ENCODE data around the gene LETM1.

LETM1 gene

GRCh38 chr4:1793496-1793840 lies 62.5 kb downstream of the LETM1 start:
- H3K4me3 Mint-ChIP-seq, result no peak overlapping the region
- H3K9me3 Mint-ChIP-seq, result no peaks in the 10 kb centered on the region
- peaks cover 7% of the 10 kb centered on the region for H3K27me3 Mint-ChIP-seq
- H3K36me3 Mint-ChIP-seq, result no peaks in the 10 kb centered on the region
- H3K27ac Mint-ChIP-seq, result no peak overlapping the region
- H3K4me1 Mint-ChIP-seq, result no peaks in the 10 kb centered on the region

GRCh38 chr4:1792832-1793495 lies 63.0 kb downstream of the LETM1 start, which contains the start of gene FGFR3:
Gene FGFR3, plus strand, starts transcription at chr4:1793293. Its CDS starts 642 bp downstream, at chr4:1793935.
- peaks cover 7% of the 10 kb centered on the region for H3K27me3 Mint-ChIP-seq
- H3K27ac Mint-ChIP-seq, result no peak within 1 kb of the TSS
- peak within 1 kb of the TSS; percentile 59 for H3K4me3 Mint-ChIP-seq
- no peaks in the 10 kb centered on the region for H3K36me3 Mint-ChIP-seq
- no peaks in the 10 kb centered on the region for H3K4me1 Mint-ChIP-seq
- H3K9me3 Mint-ChIP-seq, result no peaks in the 10 kb centered on the region

- Mint-ChIP-seq H3K27me3 (peaks cover 7% of the 10 kb centered on the region), H3K4me3 (peak overlapping the region; percentile 59), H3K9me3 (no peaks in the 10 kb centered on the region), H3K36me3 (no peaks in the 10 kb centered on the region), H3K4me1 (no peaks in the 10 kb centered on the region), H3K27ac (no peak overlapping the region)
Observed at GRCh38 chr4:1792158-1792831, 63.7 kb downstream of the LETM1 start.

GRCh38 chr4:1790005-1790404 lies 66.0 kb downstream of the LETM1 start:
- Mint-ChIP-seq H3K4me3 (no peak overlapping the region), H3K9me3 (no peaks in the 10 kb centered on the region), H3K36me3 (no peaks in the 10 kb centered on the region), H3K27ac (no peak overlapping the region), H3K27me3 (no peaks in the 10 kb centered on the region), H3K4me1 (no peaks in the 10 kb centered on the region)

- Mint-ChIP-seq H3K4me1 (no peaks in the 10 kb centered on the region), H3K36me3 (no peaks in the 10 kb centered on the region), H3K4me3 (no peak overlapping the region), H3K27me3 (no peaks in the 10 kb centered on the region), H3K9me3 (no peaks in the 10 kb centered on the region), H3K27ac (no peak overlapping the region)
Observed at GRCh38 chr4:1789552-1789951, 66.4 kb downstream of the LETM1 start.

GRCh38 chr4:1788254-1788973 lies 67.5 kb downstream of the LETM1 start:
- Mint-ChIP-seq H3K36me3 (no peaks in the 10 kb centered on the region), H3K4me1 (no peaks in the 10 kb centered on the region), H3K9me3 (no peaks in the 10 kb centered on the region), H3K4me3 (no peak overlapping the region), H3K27me3 (no peaks in the 10 kb centered on the region), H3K27ac (no peak overlapping the region)

GRCh38 chr4:1787411-1788077 lies 68.4 kb downstream of the LETM1 start:
- Mint-ChIP-seq H3K9me3 (no peaks in the 10 kb centered on the region), H3K36me3 (no peaks in the 10 kb centered on the region), H3K27ac (no peak overlapping the region), H3K27me3 (no peaks in the 10 kb centered on the region), H3K4me3 (no peak overlapping the region), H3K4me1 (no peaks in the 10 kb centered on the region)

GRCh38 chr4:1786544-1787362 lies 69.2 kb downstream of the LETM1 start:
- Mint-ChIP-seq H3K4me3 (no peak overlapping the region), H3K4me1 (no peaks in the 10 kb centered on the region), H3K36me3 (no peaks in the 10 kb centered on the region), H3K27ac (no peak overlapping the region), H3K27me3 (no peaks in the 10 kb centered on the region), H3K9me3 (no peaks in the 10 kb centered on the region)

- H3K27ac Mint-ChIP-seq, result no peak overlapping the region
- no peaks in the 10 kb centered on the region for H3K36me3 Mint-ChIP-seq
- H3K4me3 Mint-ChIP-seq, result no peak overlapping the region
- H3K4me1 Mint-ChIP-seq, result no peaks in the 10 kb centered on the region
- no peaks in the 10 kb centered on the region for H3K27me3 Mint-ChIP-seq
- H3K9me3 Mint-ChIP-seq, result no peaks in the 10 kb centered on the region
Observed at GRCh38 chr4:1785592-1785991, 70.4 kb downstream of the LETM1 start.

- no peaks in the 10 kb centered on the region for H3K36me3 Mint-ChIP-seq
- H3K27ac Mint-ChIP-seq, result no peak overlapping the region
- H3K27me3 Mint-ChIP-seq, result no peaks in the 10 kb centered on the region
- no peaks in the 10 kb centered on the region for H3K4me1 Mint-ChIP-seq
- no peak overlapping the region for H3K4me3 Mint-ChIP-seq
- no peaks in the 10 kb centered on the region for H3K9me3 Mint-ChIP-seq
Observed at GRCh38 chr4:1784789-1785591, 71.0 kb downstream of the LETM1 start.

GRCh38 chr4:1784395-1784788 lies 71.6 kb downstream of the LETM1 start:
- Mint-ChIP-seq H3K27ac (no peak overlapping the region), H3K9me3 (no peaks in the 10 kb centered on the region), H3K27me3 (no peaks in the 10 kb centered on the region), H3K36me3 (no peaks in the 10 kb centered on the region), H3K4me1 (no peaks in the 10 kb centered on the region), H3K4me3 (no peak overlapping the region)

- Mint-ChIP-seq H3K4me1 (no peaks in the 10 kb centered on the region), H3K27ac (no peak overlapping the region), H3K4me3 (no peak overlapping the region), H3K27me3 (no peaks in the 10 kb centered on the region), H3K9me3 (no peaks in the 10 kb centered on the region), H3K36me3 (no peaks in the 10 kb centered on the region)
Observed at GRCh38 chr4:1783970-1784369, 72.0 kb downstream of the LETM1 start.

GRCh38 chr4:1783015-1783414 lies 72.9 kb downstream of the LETM1 start:
- H3K4me1 Mint-ChIP-seq, result no peaks in the 10 kb centered on the region
- H3K27me3 Mint-ChIP-seq, result no peaks in the 10 kb centered on the region
- no peaks in the 10 kb centered on the region for H3K9me3 Mint-ChIP-seq
- no peak overlapping the region for H3K27ac Mint-ChIP-seq
- H3K4me3 Mint-ChIP-seq, result no peak overlapping the region
- no peaks in the 10 kb centered on the region for H3K36me3 Mint-ChIP-seq

- H3K4me3 Mint-ChIP-seq, result no peak overlapping the region
- H3K27me3 Mint-ChIP-seq, result no peaks in the 10 kb centered on the region
- no peaks in the 10 kb centered on the region for H3K4me1 Mint-ChIP-seq
- H3K36me3 Mint-ChIP-seq, result no peaks in the 10 kb centered on the region
- H3K9me3 Mint-ChIP-seq, result no peaks in the 10 kb centered on the region
- no peak overlapping the region for H3K27ac Mint-ChIP-seq
Observed at GRCh38 chr4:1780435-1780834, 75.5 kb downstream of the LETM1 start.

All from activated naive CD4-positive, alpha-beta T cell treated with anti-CD3 and anti-CD28 coated beads, Interleukin-2, amount 50 U/mL, for 24 hours (primary cell).